Bronchial epithelial cell (primary cell): ENCODE measurements around the gene CTNNBIP1. TPM values are rescaled to one million over a fixed set of nuclear protein-coding genes. Genes with fewer than 3 reads are reported as not detected.

Experiments used
- DNase-seq: peaks from one replicate; pipeline ENCODE4 v3.0.0-alpha.2; 2010; ENCODE audit warnings: low read depth
- FAIRE-seq: peaks from 2 replicates; lab custom pipeline; 2011; peaks lifted over from hg19 to GRCh38; lab: Jason Lieb, UNC
- H3K27me3 ChIP-seq: 2 replicates; pipeline ENCODE4 v1.5.1; 2011; ENCODE audit warnings: low read length; ENCODE audit not compliant: control insufficient read depth, insufficient read depth
- H3K36me3 ChIP-seq: 2 replicates; pipeline ENCODE4 v1.5.1; 2011; ENCODE audit warnings: low read length; ENCODE audit not compliant: control insufficient read depth, insufficient read depth
- H3K4me3 ChIP-seq: 2 replicates; pipeline ENCODE4 v1.5.1; 2011; ENCODE audit warnings: mild to moderate bottlenecking, low read depth, low read length, control low read depth
- total RNA-seq: library from RNA; depleted of rRNA; stranded (reverse); fragments of >200 nt; gene quantifications from 2 replicates; pipeline ENCODE4 v1.2.1, GENCODE V29; 2014
- TF ChIP-seq, protein P1 (sequence below): IDR thresholded peaks from 2 replicates; pipeline ENCODE4 v1.5.1; 2011; ENCODE audit warnings: mild to moderate bottlenecking, moderate library complexity, low read length, control low read depth, inconsistent platforms; ENCODE audit not compliant: insufficient read depth, severe bottlenecking

Gene CTNNBIP1
- total RNA-seq, 1 donor from 2014 or later: 107 TPM

DNA sequence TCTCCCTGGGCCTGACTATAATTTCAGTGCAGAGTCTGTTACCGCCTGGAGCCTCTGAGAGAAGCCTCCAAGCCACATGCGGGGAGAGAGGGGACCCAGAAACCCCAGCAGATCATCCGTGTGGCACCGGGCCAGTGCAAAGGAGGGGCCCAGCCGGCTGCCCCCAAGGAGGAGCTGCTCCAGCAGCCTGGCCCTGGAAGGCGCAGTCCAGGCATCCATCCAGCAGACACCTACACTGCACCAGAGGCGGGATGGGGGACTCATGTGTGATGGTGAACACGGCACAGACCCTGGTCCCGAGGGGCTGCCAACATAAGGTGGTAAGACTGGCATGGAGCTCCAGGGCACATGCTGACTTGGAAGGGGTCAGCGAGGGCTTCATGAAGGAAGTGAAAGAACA, 46.7 kb downstream of the CTNNBIP1 start:
- DNase-seq (no peak), FAIRE-seq (no peak)
- no peaks in the 10 kb centered on the region for H3K27me3 ChIP-seq
- TF ChIP-seq, protein P1, sequence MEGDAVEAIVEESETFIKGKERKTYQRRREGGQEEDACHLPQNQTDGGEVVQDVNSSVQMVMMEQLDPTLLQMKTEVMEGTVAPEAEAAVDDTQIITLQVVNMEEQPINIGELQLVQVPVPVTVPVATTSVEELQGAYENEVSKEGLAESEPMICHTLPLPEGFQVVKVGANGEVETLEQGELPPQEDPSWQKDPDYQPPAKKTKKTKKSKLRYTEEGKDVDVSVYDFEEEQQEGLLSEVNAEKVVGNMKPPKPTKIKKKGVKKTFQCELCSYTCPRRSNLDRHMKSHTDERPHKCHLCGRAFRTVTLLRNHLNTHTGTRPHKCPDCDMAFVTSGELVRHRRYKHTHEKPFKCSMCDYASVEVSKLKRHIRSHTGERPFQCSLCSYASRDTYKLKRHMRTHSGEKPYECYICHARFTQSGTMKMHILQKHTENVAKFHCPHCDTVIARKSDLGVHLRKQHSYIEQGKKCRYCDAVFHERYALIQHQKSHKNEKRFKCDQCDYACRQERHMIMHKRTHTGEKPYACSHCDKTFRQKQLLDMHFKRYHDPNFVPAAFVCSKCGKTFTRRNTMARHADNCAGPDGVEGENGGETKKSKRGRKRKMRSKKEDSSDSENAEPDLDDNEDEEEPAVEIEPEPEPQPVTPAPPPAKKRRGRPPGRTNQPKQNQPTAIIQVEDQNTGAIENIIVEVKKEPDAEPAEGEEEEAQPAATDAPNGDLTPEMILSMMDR: no peak
- no peak overlapping the region for H3K4me3 ChIP-seq
- H3K36me3 ChIP-seq: peaks cover 12% of the 10 kb centered on the region

DNA sequence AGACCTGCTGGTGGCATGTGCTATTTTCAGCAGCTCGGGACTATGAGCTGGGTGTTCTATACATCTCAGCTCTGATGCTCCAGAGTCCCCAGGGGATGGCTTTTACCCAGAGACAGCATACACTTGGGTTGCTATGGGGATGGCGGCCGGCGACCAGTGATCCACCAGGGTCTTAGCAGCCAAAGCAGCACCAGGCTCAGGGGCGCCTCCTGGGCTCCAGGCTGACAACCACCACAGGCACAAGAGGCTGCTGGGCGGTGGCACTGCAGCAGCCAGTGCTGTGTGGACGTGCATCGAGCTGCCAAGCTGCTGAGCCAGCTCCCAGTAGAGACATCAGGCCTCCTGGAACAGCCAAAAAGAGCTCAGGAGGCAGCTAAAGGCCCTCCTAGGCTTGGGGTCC, 48.7 kb downstream of the CTNNBIP1 start:
- H3K36me3 ChIP-seq: peaks cover 9% of the 10 kb centered on the region
- no peak for FAIRE-seq
- DNase-seq: no peak
- TF ChIP-seq, protein P1: no peak
- H3K27me3 ChIP-seq: no peaks in the 10 kb centered on the region
- H3K4me3 ChIP-seq: no peak overlapping the region

DNA sequence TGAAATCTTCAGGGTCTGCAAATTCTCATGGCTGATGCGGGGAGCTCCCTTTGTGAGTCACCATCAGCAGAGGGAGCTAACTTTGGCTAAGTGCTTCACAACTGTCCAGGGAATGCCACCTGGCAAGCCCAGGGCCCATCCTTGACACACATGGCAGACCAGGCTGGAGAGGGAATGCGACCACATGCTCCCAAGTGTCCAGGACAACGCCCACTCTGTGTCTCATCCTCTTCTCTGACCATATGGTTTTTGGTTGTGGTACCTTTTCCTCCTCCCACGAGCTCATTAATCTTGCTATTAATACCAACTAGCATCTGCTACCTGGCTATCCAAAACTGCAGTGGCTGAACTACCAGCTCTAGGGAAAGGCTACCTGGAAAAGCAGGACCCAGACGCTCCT, 49.2 kb downstream of the CTNNBIP1 start:
- FAIRE-seq (peak; percentile 92), DNase-seq (no peak)
- Histone ChIP-seq H3K36me3 (peaks cover 9% of the 10 kb centered on the region), H3K27me3 (no peaks in the 10 kb centered on the region), H3K4me3 (no peak overlapping the region)
- TF ChIP-seq, protein P1: no peak

DNA sequence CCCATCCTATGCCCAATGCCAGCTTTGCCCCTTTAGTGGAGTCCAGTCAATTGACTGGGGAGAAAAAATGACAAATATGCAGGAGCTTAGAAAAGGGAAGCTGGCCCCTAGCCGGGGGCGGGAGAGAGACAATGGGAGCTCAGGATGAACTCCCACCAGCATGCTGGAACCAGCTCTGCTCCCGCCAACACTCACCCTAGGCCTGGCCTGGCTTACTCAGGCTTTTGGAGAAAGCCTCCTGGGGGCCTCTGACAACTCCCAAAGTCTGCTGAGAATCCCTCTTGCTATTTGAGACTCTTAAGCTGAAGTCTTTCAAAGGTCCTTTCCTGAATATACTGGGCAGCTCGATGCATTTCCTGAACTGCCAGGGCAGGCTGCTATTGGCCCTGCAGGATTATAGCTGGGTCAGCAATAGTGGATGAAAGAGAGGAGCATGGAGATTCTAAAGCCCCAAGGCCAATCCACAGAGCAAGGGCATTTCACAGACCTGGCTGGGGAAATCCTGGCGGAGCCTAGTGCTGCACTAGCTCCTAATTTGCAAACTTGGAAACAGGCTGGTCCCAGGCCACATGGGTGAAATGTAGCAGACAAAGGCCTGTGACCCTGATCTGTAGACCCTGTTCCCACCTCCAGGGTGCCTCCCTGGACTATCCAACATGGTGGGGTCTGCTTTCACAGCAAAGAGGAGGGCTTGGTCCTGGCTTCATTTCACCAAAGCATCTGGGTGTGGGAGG, 50.6 kb downstream of the CTNNBIP1 start:
- no peak for FAIRE-seq
- TF ChIP-seq, protein P1: no peak
- DNase-seq: no peak
- peaks cover 7% of the 10 kb centered on the region for H3K36me3 ChIP-seq
- H3K27me3 ChIP-seq: no peaks in the 10 kb centered on the region
- H3K4me3 ChIP-seq: no peak overlapping the region

DNA sequence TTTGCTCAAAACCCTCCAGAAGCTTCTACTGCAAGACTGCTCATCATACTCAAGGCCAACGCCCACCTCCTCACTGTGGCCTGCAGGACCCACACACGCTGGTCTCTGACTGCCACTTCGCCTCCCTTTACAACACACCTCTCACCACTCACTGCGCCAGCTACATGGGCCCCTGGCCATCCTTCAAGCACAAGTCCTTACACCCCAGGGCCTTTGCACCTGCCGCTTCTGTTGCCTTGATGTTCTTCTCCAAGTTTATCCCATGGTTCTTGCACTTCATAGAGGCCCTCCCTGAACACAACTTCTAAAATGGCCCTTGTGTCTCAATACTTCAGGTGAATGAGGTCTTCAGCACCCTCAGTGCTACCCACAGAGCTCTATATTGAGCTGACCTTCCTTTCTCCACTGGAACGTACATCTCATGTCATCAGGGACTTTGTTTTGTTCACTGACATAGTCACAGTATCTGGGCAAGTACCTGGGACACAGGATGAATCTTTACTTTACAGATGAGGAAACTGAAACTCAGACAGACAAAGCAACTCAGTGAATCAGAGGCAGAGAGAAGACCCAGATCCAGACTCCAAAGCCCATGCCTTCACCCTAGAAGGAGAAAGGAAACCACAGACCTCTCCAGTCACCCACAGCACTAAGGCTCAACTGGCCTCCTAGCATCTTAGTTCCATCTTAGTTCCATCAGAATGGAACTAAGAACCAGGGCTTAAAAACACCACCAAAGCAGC, 51.6 kb downstream of the CTNNBIP1 start:
- H3K4me3 ChIP-seq: no peak overlapping the region
- FAIRE-seq (peak; percentile 83), DNase-seq (no peak)
- no peaks in the 10 kb centered on the region for H3K27me3 ChIP-seq
- peaks cover 5% of the 10 kb centered on the region for H3K36me3 ChIP-seq
- TF ChIP-seq, protein P1: no peak
